H9 (cell line): ENCODE results near the gene BOD1. TPM values are rescaled to one million over a fixed set of nuclear protein-coding genes. Genes with fewer than 3 reads are reported as not detected.
A peak's percentile ranks its signal among the peaks of the same experiment; 100 is the strongest.

Experiments used
- DNase-seq: peaks from one replicate; pipeline ENCODE4 v3.0.0-alpha.2; 2017
- H2AFZ ChIP-seq: one replicate; pipeline ENCODE4 v1.6.1; 2013; ENCODE audit warnings: mild to moderate bottlenecking, low read length, control low read depth, moderate library complexity
- H2AK5ac ChIP-seq: 2 replicates; pipeline ENCODE4 v1.6.1; 2013; ENCODE audit warnings: low read length, control low read depth, mixed read lengths; ENCODE audit not compliant: insufficient read length
- H2BK120ac ChIP-seq: one replicate; pipeline ENCODE4 v1.6.1; 2013; ENCODE audit warnings: low read depth, mild to moderate bottlenecking, low read length, control low read depth, inconsistent platforms; ENCODE audit not compliant: poor library complexity, severe bottlenecking
- H2BK12ac ChIP-seq: 2 replicates; pipeline ENCODE4 v1.6.1; 2013; ENCODE audit warnings: low read length, control low read depth, mixed read lengths, low read depth; ENCODE audit not compliant: insufficient read length
- H2BK15ac ChIP-seq: 2 replicates; pipeline ENCODE4 v1.6.1; 2013; ENCODE audit warnings: low read depth, low read length, control low read depth
- H2BK20ac ChIP-seq: one replicate; pipeline ENCODE4 v1.6.1; 2013; ENCODE audit warnings: low read depth, mild to moderate bottlenecking, low read length, control low read depth, inconsistent platforms; ENCODE audit not compliant: poor library complexity, severe bottlenecking
- H2BK5ac ChIP-seq: 2 replicates; pipeline ENCODE4 v1.6.1; 2013; ENCODE audit warnings: low read length, control low read depth, mixed read lengths; ENCODE audit not compliant: insufficient read length
- H3K14ac ChIP-seq: 2 replicates; pipeline ENCODE4 v1.6.1; 2013; ENCODE audit warnings: low read length, control low read depth; ENCODE audit not compliant: insufficient read depth
- H3K18ac ChIP-seq: 2 replicates; pipeline ENCODE4 v1.6.1; 2013; ENCODE audit warnings: low read depth, mild to moderate bottlenecking, mixed read lengths, low read length, control low read depth; ENCODE audit not compliant: insufficient read length
- H3K23ac ChIP-seq: 2 replicates; pipeline ENCODE4 v1.6.1; 2013; ENCODE audit warnings: low read length, control low read depth, mixed read lengths, low read depth; ENCODE audit not compliant: insufficient read length
- H3K23me2 ChIP-seq: 2 replicates; pipeline ENCODE4 v1.6.1; 2013; ENCODE audit warnings: low read depth, mild to moderate bottlenecking, mixed read lengths, low read length, control low read depth; ENCODE audit not compliant: insufficient read length, poor library complexity, severe bottlenecking
- H3K27ac ChIP-seq: 2 replicates; pipeline ENCODE4 v1.5.1; 2013; ENCODE audit warnings: low read length, control low read depth, mixed read lengths, low read depth; ENCODE audit not compliant: insufficient read length
- H3K27me3 ChIP-seq: 2 replicates; pipeline ENCODE4 v1.6.1; 2013; ENCODE audit warnings: low read length, control low read depth, inconsistent platforms; ENCODE audit not compliant: insufficient read depth
- H3K4ac ChIP-seq: 2 replicates; pipeline ENCODE4 v1.6.1; 2013; ENCODE audit warnings: low read depth, mild to moderate bottlenecking, control low read depth, inconsistent platforms, low read length, moderate library complexity
- H3K4me1 ChIP-seq: 2 replicates; pipeline ENCODE4 v1.6.1; 2013; ENCODE audit warnings: low read length, control low read depth, inconsistent platforms; ENCODE audit not compliant: insufficient read depth
- H3K4me2 ChIP-seq: 2 replicates; pipeline ENCODE4 v1.6.1; 2013; ENCODE audit warnings: low read length, control low read depth, mixed read lengths; ENCODE audit not compliant: insufficient read length, insufficient read depth
- H3K56ac ChIP-seq: 2 replicates; pipeline ENCODE4 v1.6.1; 2013; ENCODE audit warnings: low read depth, mild to moderate bottlenecking, mixed read lengths, low read length, control low read depth; ENCODE audit not compliant: insufficient read length
- H3K79me1 ChIP-seq: 2 replicates; pipeline ENCODE4 v1.6.1; 2013; ENCODE audit warnings: low read depth, mild to moderate bottlenecking, moderate library complexity, low read length, control low read depth, inconsistent platforms; ENCODE audit not compliant: insufficient read depth, poor library complexity, severe bottlenecking
- H3K79me2 ChIP-seq: 2 replicates; pipeline ENCODE4 v1.6.1; 2013; ENCODE audit warnings: low read length, control low read depth, inconsistent platforms; ENCODE audit not compliant: insufficient read depth
- H3K9ac ChIP-seq: 2 replicates; pipeline ENCODE4 v1.6.1; 2013; ENCODE audit warnings: low read length, control low read depth, mixed read lengths; ENCODE audit not compliant: insufficient read length; ENCODE audit errors: extremely low read depth
- H3K9me3 ChIP-seq: one replicate; pipeline ENCODE4 v1.6.1; 2013; ENCODE audit warnings: low read depth, low read length, inconsistent platforms; ENCODE audit not compliant: control insufficient read depth
- H3T11ph ChIP-seq: one replicate; pipeline ENCODE4 v1.6.1; 2013; ENCODE audit warnings: mild to moderate bottlenecking, low read length, control low read depth, inconsistent platforms
- H4K20me1 ChIP-seq: one replicate; pipeline ENCODE4 v1.6.1; 2013; ENCODE audit not compliant: control insufficient read depth, insufficient read length, insufficient read depth
- H4K5ac ChIP-seq: 2 replicates; pipeline ENCODE4 v1.6.1; 2013; ENCODE audit warnings: low read depth, mild to moderate bottlenecking, mixed read lengths, low read length, control low read depth; ENCODE audit not compliant: insufficient read length
- H4K8ac ChIP-seq: replicated peaks from 2 replicates; pipeline ENCODE4 v1.6.1; 2013; ENCODE audit warnings: low read length, control low read depth, mixed read lengths, low read depth; ENCODE audit not compliant: insufficient read length
- H4K91ac ChIP-seq: 2 replicates; pipeline ENCODE4 v1.6.1; 2013; ENCODE audit warnings: low read depth, mild to moderate bottlenecking, moderate library complexity, mixed read lengths, low read length, control low read depth; ENCODE audit not compliant: insufficient read length
- H3K27ac Mint-ChIP-seq, 3 experiments: 2 replicates in 2 of 3; 3 replicates in 1 of 3; pipeline ENCODE4 v1.8.0; 2020 to 2021; ENCODE audit warnings: mixed read lengths in 3 of 3, mild to moderate bottlenecking in 1 of 3, moderate library complexity in 1 of 3
- H3K27me3 Mint-ChIP-seq: 2 replicates; pipeline ENCODE4 v1.8.0; 2021; ENCODE audit warnings: low read depth, mild to moderate bottlenecking, moderate library complexity, mixed read lengths
- H3K36me3 Mint-ChIP-seq, 3 experiments: 2 replicates in 2 of 3; 3 replicates in 1 of 3; pipeline ENCODE4 v1.8.0; 2020 to 2021; ENCODE audit warnings: low read depth in 3 of 3, mixed read lengths in 3 of 3; ENCODE audit not compliant: insufficient read depth in 1 of 3
- H3K4me1 Mint-ChIP-seq, 2 experiments: 2 replicates each; pipeline ENCODE4 v1.8.0; 2020; ENCODE audit warnings: mixed read lengths in 2 of 2
- H3K4me3 Mint-ChIP-seq, 2 experiments: 2 replicates in 1 of 2; 3 replicates in 1 of 2; pipeline ENCODE4 v1.8.0; 2020 to 2021; ENCODE audit warnings: mild to moderate bottlenecking in 2 of 2, mixed read lengths in 2 of 2, moderate library complexity in 1 of 2
- H3K9me3 Mint-ChIP-seq, 2 experiments: 2 replicates in 1 of 2; 3 replicates in 1 of 2; pipeline ENCODE4 v1.8.0; 2020; ENCODE audit warnings: mild to moderate bottlenecking in 2 of 2, mixed read lengths in 2 of 2, moderate library complexity in 1 of 2
- WGBS: extraction: QIAGEN DNeasy Blood & Tissue Kit; methylation state at CpG from one replicate; pipeline ENCODE4 v1.1.7; 2013; ENCODE audit warnings: missing lambda C conversion rate, low lambda C conversion rate, mixed read lengths; ENCODE audit not compliant: insufficient read length; ENCODE audit errors: extremely low coverage; 5-methylcytosine and 5-hydroxymethylcytosine counted together
- total RNA-seq: library from RNA; stranded (reverse); gene quantifications from 2 replicates; pipeline ENCODE4 v1.2.1, GENCODE V29; 2021
- TF ChIP-seq, protein P1 (sequence below): fragments of 200-600 bp; sonication (generic); conservative IDR thresholded peaks from 3 replicates; pipeline ENCODE4 v1.8.0; 2021; ENCODE audit warnings: antibody characterized with exemption, mild to moderate bottlenecking

BOD1 gene
- total RNA-seq, 1 experiment from 2014 or later, result 121 TPM

DNA sequence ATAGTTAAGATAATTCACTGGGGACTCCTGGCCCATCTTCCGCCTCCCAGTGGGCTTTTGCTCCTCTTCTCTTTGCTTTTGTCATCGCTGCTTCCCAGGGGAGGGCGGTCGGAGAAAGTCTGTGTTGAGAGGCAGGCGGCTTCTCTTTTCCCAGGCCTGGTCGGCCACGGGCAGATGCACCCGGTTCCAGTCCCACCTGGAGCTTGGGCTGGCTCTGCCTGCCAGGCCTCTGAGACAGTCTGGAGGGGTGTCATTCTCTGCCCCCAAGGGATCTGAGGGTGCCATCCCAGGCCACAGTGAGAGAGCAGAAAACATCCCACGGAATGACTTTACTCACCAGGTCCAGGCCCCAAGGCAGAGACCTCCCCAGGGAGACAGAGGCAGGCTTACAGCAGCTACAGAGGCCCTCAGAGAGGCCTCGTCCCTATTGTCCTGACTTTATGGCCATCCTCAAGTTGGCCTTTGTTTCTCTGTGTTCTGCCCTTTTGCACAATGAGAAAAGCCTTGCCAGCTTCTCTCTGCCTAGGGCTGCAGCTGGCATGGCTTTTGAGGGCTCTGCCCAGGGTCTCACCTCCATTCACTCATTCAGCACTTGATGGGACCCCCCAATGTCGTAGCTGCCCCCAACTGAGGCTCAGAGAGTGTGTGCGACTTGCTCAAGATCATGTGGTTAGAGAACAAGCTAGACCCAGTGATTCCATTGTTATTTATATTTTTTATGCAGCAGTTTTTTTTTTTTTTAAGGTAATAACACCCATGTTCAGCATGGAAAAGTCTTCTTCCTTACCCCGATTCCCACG, 44.2 kb upstream of the BOD1 start:
- H4K5ac ChIP-seq, result no peak overlapping the region
- H4K20me1 ChIP-seq, result no peaks in the 10 kb centered on the region
- H2BK15ac ChIP-seq, result no peak overlapping the region
- H3K4me2 ChIP-seq, result no peak overlapping the region
- H2BK12ac ChIP-seq, result no peak overlapping the region
- no peaks in the 10 kb centered on the region for H3K23me2 ChIP-seq
- no peak overlapping the region for H3K4me3 Mint-ChIP-seq
- no peaks in the 10 kb centered on the region for H3K27me3 ChIP-seq
- no peak overlapping the region for H2BK5ac ChIP-seq
- H3K14ac ChIP-seq, result no peak overlapping the region
- peaks cover 3% of the 10 kb centered on the region for H3K27me3 Mint-ChIP-seq
- TF ChIP-seq, protein P1, sequence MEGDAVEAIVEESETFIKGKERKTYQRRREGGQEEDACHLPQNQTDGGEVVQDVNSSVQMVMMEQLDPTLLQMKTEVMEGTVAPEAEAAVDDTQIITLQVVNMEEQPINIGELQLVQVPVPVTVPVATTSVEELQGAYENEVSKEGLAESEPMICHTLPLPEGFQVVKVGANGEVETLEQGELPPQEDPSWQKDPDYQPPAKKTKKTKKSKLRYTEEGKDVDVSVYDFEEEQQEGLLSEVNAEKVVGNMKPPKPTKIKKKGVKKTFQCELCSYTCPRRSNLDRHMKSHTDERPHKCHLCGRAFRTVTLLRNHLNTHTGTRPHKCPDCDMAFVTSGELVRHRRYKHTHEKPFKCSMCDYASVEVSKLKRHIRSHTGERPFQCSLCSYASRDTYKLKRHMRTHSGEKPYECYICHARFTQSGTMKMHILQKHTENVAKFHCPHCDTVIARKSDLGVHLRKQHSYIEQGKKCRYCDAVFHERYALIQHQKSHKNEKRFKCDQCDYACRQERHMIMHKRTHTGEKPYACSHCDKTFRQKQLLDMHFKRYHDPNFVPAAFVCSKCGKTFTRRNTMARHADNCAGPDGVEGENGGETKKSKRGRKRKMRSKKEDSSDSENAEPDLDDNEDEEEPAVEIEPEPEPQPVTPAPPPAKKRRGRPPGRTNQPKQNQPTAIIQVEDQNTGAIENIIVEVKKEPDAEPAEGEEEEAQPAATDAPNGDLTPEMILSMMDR, result no peak
- no peak overlapping the region for H3K9ac ChIP-seq
- H2BK120ac ChIP-seq, result no peak overlapping the region
- WGBS, result no CpG with 5 or more reads among the region's 14 CpGs
- no peaks in the 10 kb centered on the region for H3K79me2 ChIP-seq
- no peak overlapping the region for H3K4ac ChIP-seq
- H3K4me1 ChIP-seq, result no peaks in the 10 kb centered on the region
- DNase-seq, result no peak
- peaks cover 8 to 12% of the 10 kb centered on the region in 2 experiments; a peak in 4 of 5 replicates for H3K9me3 Mint-ChIP-seq
- H2AFZ ChIP-seq, result no peak overlapping the region
- no peak overlapping the region for H4K8ac ChIP-seq
- no peak overlapping the region for H3K18ac ChIP-seq
- H3K79me1 ChIP-seq, result no peaks in the 10 kb centered on the region
- H3K56ac ChIP-seq, result no peak overlapping the region
- no peak overlapping the region for H2AK5ac ChIP-seq
- no peak overlapping the region for H3T11ph ChIP-seq
- H3K27ac Mint-ChIP-seq, result peak overlapping the region in 2 of 3 experiments; percentile 11 to 28; a peak in 2 of 7 replicates
- H4K91ac ChIP-seq, result no peak overlapping the region
- no peak overlapping the region for H2BK20ac ChIP-seq
- peaks cover 2 to 6% (median 3%) of the 10 kb centered on the region in 3 experiments; a peak in 3 of 7 replicates for H3K36me3 Mint-ChIP-seq
- no peak overlapping the region for H3K23ac ChIP-seq
- H3K27ac ChIP-seq, result no peak overlapping the region
- no peaks in the 10 kb centered on the region for H3K9me3 ChIP-seq
- peaks cover 27 to 30% of the 10 kb centered on the region in 2 experiments for H3K4me1 Mint-ChIP-seq
